Naive thymus-derived CD4-positive, alpha-beta T cell (primary cell): ENCODE data around the gene ANXA11. TPM values are rescaled to one million over a fixed set of nuclear protein-coding genes. Genes with fewer than 3 reads are reported as not detected.

Source experiments
- ATAC-seq: fragments of 150-1000 bp; cut with Tn5 transposase; 2 replicates; pipeline ENCODE4 v1.10.0; 2021; ENCODE audit warnings: mild to moderate bottlenecking, moderate library complexity
- CTCF ChIA-PET: fragments of 350-600 bp; sonication (Branson Sonifier 250); formaldehyde crosslinking; loops from one replicate; lab custom pipeline; 2021; ENCODE audit warnings: antibody characterized with exemption; lab: Charles Lee
- POLR2A ChIA-PET: fragments of 350-600 bp; sonication (Branson Sonifier 250); formaldehyde crosslinking; loops from one replicate; lab custom pipeline; 2021; ENCODE audit warnings: antibody characterized with exemption, inconsistent platforms; lab: Charles Lee
- DNase-seq, 9 donors: peaks; one replicate each; pipeline versions ENCODE4 v3.0.0 to v3.0.0-alpha.2; 2020 to 2022; ENCODE audit warnings: mixed read lengths in 1 of 9
- H3K27ac ChIP-seq: one replicate; pipeline ENCODE4 v1.7.0; 2013; ENCODE audit warnings: mild to moderate bottlenecking, low read depth, low read length, moderate library complexity
- H3K27me3 ChIP-seq, 2 donors: one replicate each; pipeline ENCODE4 v1.7.0; 2013; ENCODE audit warnings: low read length in 2 of 2, mild to moderate bottlenecking in 2 of 2, moderate library complexity in 2 of 2; ENCODE audit not compliant: control insufficient read depth in 2 of 2, insufficient read depth in 2 of 2
- H3K36me3 ChIP-seq, 3 experiments: 1 replicate in 2 of 3; 2 replicates in 1 of 3; pipeline ENCODE4 v1.7.0; 2013; ENCODE audit warnings: low read length in 3 of 3, mild to moderate bottlenecking in 3 of 3, moderate library complexity in 1 of 3; ENCODE audit not compliant: insufficient read depth in 3 of 3, control insufficient read depth in 2 of 3
- H3K4me1 ChIP-seq, 2 donors: one replicate each; pipeline ENCODE4 v1.7.0; 2013; ENCODE audit warnings: low read length in 2 of 2, mild to moderate bottlenecking in 2 of 2, moderate library complexity in 1 of 2; ENCODE audit not compliant: control insufficient read depth in 2 of 2, insufficient read depth in 2 of 2
- H3K4me3 ChIP-seq: 2 replicates; pipeline ENCODE4 v1.7.0; 2013; ENCODE audit warnings: mild to moderate bottlenecking, low read length
- H3K9me3 ChIP-seq, 3 experiments: 1 replicate in 2 of 3; 2 replicates in 1 of 3; pipeline ENCODE4 v1.7.0; 2013; ENCODE audit warnings: low read length in 3 of 3; ENCODE audit not compliant: control insufficient read depth in 2 of 3
- H3K27ac Mint-ChIP-seq, 9 donors: one replicate each; pipeline ENCODE4 v1.8.0; 2020 to 2022; ENCODE audit warnings: mixed read lengths in 9 of 9, mild to moderate bottlenecking in 8 of 9, moderate library complexity in 5 of 9, inconsistent platforms in 2 of 9
- H3K27me3 Mint-ChIP-seq, 5 donors: one replicate each; pipeline ENCODE4 v1.8.0; 2021 to 2022; ENCODE audit warnings: mixed read lengths in 5 of 5, mild to moderate bottlenecking in 1 of 5
- H3K36me3 Mint-ChIP-seq, 5 donors: one replicate each; pipeline ENCODE4 v1.8.0; 2020 to 2022; ENCODE audit warnings: mixed read lengths in 5 of 5, mild to moderate bottlenecking in 3 of 5, inconsistent platforms in 1 of 5
- H3K4me1 Mint-ChIP-seq, 7 donors: one replicate each; pipeline ENCODE4 v1.8.0; 2020 to 2022; ENCODE audit warnings: mixed read lengths in 7 of 7, mild to moderate bottlenecking in 3 of 7, inconsistent platforms in 1 of 7
- H3K4me3 Mint-ChIP-seq, 10 donors: one replicate each; pipeline ENCODE4 v1.8.0; 2020 to 2022; ENCODE audit warnings: mild to moderate bottlenecking in 10 of 10, mixed read lengths in 10 of 10, moderate library complexity in 6 of 10, inconsistent platforms in 2 of 10
- H3K9me3 Mint-ChIP-seq, 11 donors: one replicate each; pipeline ENCODE4 v1.8.0; 2020 to 2022; ENCODE audit warnings: mixed read lengths in 11 of 11, mild to moderate bottlenecking in 4 of 11, inconsistent platforms in 1 of 11, moderate library complexity in 1 of 11
- intact Hi-C, 2 donors: fragments of 100-400 bp; cut with micrococcal nuclease; formaldehyde crosslinking; loops; one replicate each; pipeline ENCODE4 v1.15.1; 2023
- polyA plus RNA-seq, 2 donors: library from polyadenylated mRNA; unstranded; fragments of 300-500 nt; fragmentation: Illumina TruSeq; gene quantifications; one replicate each; pipeline ENCODE4 v1.2.3, GENCODE V29; 2021
- total RNA-seq, 6 experiments: library from RNA in 5 of 6; stranded (reverse) in 5 of 6; gene quantifications; 1 replicate in 5 of 6; 2 replicates in 1 of 6; pipeline ENCODE4 v1.2.3 and lab custom pipeline; 2021 to 2026

The ANXA11 gene
- total and polyA plus RNA-seq, 7 experiments from 2014 or later = 189 to 278 (median 231) TPM

DNA sequence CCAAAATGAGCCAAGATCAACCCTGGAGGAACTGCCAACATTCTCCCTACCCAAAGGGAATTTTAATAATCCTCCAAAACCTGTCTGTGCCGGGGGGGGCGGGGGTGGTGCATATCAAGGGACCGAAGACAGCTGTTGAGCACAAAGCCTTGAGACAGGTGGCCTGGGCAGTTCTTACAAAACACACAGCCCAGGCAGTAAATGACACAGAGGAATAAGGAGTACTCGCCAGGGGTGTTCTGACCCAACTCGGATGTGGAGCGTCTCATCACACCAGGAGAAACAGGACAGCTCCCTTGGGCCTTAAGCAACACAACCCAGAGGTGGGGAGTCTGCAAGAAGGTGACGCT is 37.2 kb downstream of the ANXA11 start:
- H3K36me3 ChIP-seq = peaks cover 20 to 99% (median 27%) of the 10 kb centered on the region in 3 experiments
- ChIA-PET POLR2A (interaction anchor here (1.3 to 1.6 kb wide), 2 partner anchors 10 to 15 kb away, joined by 3 to 5 read pairs; no protein-coding TSS in a partner anchor), CTCF (interaction anchor here (0.9 to 1.5 kb wide), 3 partner anchors 10 to 24 kb away, joined by 3 to 4 read pairs (median 3); no protein-coding TSS in a partner anchor)
- no peak for ATAC-seq
- H3K9me3 ChIP-seq = no peaks in the 10 kb centered on the region
- no peaks in the 10 kb centered on the region for H3K27me3 ChIP-seq
- intact Hi-C loops = loop anchor here in 1 of 2 donors (5.0 kb wide), 1 partner anchor 34 kb away; no protein-coding TSS in a partner anchor
- no peak overlapping the region for H3K4me3 ChIP-seq
- Mint-ChIP-seq H3K27ac (peak overlapping the region in 3 of 9 donors; percentile 10 to 74 (median 62)), H3K4me3 (no peak overlapping the region), H3K4me1 (peaks cover 5 to 23% (median 17%) of the 10 kb centered on the region in 7 donors), H3K27me3 (no peaks in the 10 kb centered on the region), H3K9me3 (peaks cover 0 to 2% (median 0%) of the 10 kb centered on the region in 11 donors), H3K36me3 (peaks cover 14 to 27% (median 15%) of the 10 kb centered on the region in 5 donors)
- DNase-seq = no peak
- no peaks in the 10 kb centered on the region for H3K4me1 ChIP-seq
- H3K27ac ChIP-seq = no peak overlapping the region

DNA sequence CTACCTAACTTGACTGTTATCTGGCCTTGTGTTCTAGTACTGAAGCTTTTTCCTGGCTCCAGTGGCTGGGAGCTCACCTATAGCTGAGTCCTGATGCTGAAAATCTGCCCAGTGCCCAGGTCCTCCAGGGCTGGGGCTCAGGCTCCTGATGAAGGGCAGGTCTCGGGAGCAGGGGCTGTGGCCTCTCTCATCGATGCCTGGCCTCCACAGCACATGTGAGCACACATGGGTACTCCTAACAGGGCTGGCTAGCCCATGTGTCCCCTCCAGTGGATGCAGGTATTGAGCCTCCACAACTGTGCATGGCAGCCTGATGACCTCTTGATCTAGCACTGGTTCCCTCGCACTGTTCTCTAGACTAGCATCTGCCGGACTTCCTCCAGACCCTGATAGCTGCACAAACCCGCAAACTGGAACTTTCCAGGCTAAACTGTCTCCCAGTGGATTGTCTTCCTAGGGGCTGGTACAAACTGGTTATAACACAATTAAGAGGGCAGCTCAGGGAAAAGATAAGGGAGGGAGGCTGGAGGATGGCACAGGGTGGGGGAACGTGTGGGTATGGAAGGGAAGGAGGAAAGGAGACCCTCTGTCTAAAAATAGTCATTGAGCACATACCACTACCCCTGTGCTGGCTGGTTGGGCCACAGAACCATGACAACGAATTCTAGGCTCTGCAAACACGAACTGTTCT is 37.7 kb downstream of the ANXA11 start:
- ChIA-PET CTCF (interaction anchor here (0.9 to 1.5 kb wide), 2 partner anchors 10 to 17 kb away, joined by 3 read pairs; no protein-coding TSS in a partner anchor), POLR2A (interaction anchor here (1.3 to 1.6 kb wide), 2 partner anchors 10 to 16 kb away, joined by 3 to 5 read pairs; no protein-coding TSS in a partner anchor)
- Histone ChIP-seq H3K4me1 (no peaks in the 10 kb centered on the region), H3K4me3 (no peak overlapping the region), H3K9me3 (no peaks in the 10 kb centered on the region), H3K36me3 (peaks cover 23 to 99% (median 31%) of the 10 kb centered on the region in 3 experiments), H3K27me3 (no peaks in the 10 kb centered on the region), H3K27ac (no peak overlapping the region)
- no peaks in the 10 kb centered on the region for H3K27me3 Mint-ChIP-seq
- H3K4me3 Mint-ChIP-seq = no peak overlapping the region
- ATAC-seq (no peak), DNase-seq (no peak)
- H3K36me3 Mint-ChIP-seq = peaks cover 15 to 30% (median 18%) of the 10 kb centered on the region in 5 donors
- H3K9me3 Mint-ChIP-seq = peaks cover 0 to 2% (median 0%) of the 10 kb centered on the region in 11 donors
- peak overlapping the region in 3 of 9 donors; percentile 10 to 74 (median 62) for H3K27ac Mint-ChIP-seq
- intact Hi-C loops = loop anchor here in 1 of 2 donors (5.0 kb wide), 1 partner anchor 35 kb away; no protein-coding TSS in a partner anchor
- peaks cover 4 to 23% (median 15%) of the 10 kb centered on the region in 7 donors for H3K4me1 Mint-ChIP-seq

DNA sequence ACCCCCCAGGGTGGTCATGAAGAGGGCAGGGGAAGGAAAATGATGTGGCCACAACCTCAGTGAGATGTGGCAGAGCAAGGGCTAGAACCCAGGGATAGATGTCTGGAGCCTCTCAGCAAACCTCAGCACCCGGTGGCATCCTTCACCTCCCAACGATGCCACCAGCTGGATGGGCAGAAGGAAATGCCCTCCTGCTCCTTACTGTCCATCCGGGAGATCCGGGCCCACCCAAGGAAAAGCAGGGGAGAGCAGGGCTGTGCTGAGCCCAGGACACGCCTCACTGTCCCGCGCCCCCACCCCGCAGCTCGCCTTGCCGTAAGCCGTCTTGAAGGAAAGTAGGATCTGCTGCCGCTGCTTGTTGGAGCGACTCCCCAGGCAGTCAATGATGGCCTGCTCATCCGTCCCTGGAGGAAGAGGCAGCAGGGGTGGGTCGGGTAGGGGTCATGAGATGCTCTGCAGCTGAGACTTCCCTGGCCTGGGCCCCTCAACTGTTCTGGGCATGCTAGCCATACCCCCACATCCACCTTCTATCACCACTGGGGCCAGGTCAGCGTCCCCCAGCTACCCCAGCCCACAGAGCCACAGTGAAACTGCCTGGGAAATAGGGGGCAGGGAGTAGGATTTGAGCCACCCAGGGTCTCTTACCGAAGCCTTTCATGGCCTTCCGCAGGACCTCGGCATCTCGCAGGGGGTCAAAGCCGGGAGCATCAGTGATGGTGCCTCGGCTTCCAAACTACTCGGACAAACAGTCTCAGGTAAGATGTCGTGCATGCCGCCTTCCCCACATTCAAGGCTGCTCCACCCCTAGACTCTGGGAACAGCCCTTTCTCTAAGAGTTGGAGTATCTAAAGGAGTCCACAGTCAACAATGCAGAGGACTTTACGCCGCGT is 38.5 kb downstream of the ANXA11 start:
- DNase-seq (no peak), ATAC-seq (no peak)
- Histone ChIP-seq H3K27ac (no peak overlapping the region), H3K4me1 (no peaks in the 10 kb centered on the region), H3K9me3 (no peaks in the 10 kb centered on the region), H3K36me3 (peaks cover 23 to 99% (median 36%) of the 10 kb centered on the region in 3 experiments), H3K27me3 (no peaks in the 10 kb centered on the region), H3K4me3 (no peak overlapping the region)
- Mint-ChIP-seq H3K27ac (peak overlapping the region in 4 of 9 donors; percentile 4 to 60 (median 34)), H3K27me3 (no peaks in the 10 kb centered on the region), H3K9me3 (peaks cover 0 to 2% (median 0%) of the 10 kb centered on the region in 11 donors), H3K36me3 (peaks cover 15 to 31% (median 18%) of the 10 kb centered on the region in 5 donors), H3K4me1 (peaks cover 4 to 23% (median 15%) of the 10 kb centered on the region in 7 donors), H3K4me3 (no peak overlapping the region)
- POLR2A ChIA-PET = interaction anchor here (0.9 to 1.6 kb wide), 2 partner anchors 11 to 16 kb away, joined by 3 to 5 read pairs; no protein-coding TSS in a partner anchor
- intact Hi-C loops = loop anchor here in 1 of 2 donors (5.0 kb wide), 1 partner anchor 35 kb away; no protein-coding TSS in a partner anchor
- CTCF ChIA-PET = interaction anchor here (0.5 to 1.5 kb wide), 4 partner anchors 11 to 24 kb away, joined by 3 read pairs; no protein-coding TSS in a partner anchor

DNA sequence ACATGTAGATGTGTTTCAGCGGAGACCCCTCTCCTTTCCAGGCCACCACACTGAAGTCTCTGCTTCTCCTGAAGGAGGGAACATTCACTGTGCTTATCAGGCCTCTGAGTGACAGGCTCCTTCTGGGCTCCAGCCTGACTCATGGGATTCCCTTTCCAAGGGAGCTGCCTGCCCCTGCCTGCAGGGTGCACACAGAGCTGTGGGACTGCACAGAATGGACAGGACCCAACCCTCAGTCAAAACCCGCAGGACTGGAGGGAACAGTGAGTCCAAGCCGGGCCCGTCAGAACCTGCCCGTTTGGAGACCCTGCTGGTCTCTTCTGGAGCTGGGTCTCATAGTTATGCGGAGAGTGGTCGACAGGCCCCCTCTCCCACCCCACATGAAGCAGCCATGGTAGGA is 40.2 kb downstream of the ANXA11 start:
- no peak overlapping the region for H3K27ac ChIP-seq
- ATAC-seq = no peak
- no peaks in the 10 kb centered on the region for H3K4me1 ChIP-seq
- H3K27me3 ChIP-seq = no peaks in the 10 kb centered on the region
- peak overlapping the region in 1 of 9 donors; percentile 7 for H3K27ac Mint-ChIP-seq
- peaks cover 19 to 34% (median 25%) of the 10 kb centered on the region in 5 donors for H3K36me3 Mint-ChIP-seq
- H3K4me1 Mint-ChIP-seq = peaks cover 0 to 27% (median 15%) of the 10 kb centered on the region in 7 donors
- H3K27me3 Mint-ChIP-seq = no peaks in the 10 kb centered on the region
- no peaks in the 10 kb centered on the region for H3K9me3 ChIP-seq
- intact Hi-C loops = loop anchor here in 1 of 2 donors (5.0 kb wide), 1 partner anchor 37 kb away; no protein-coding TSS in a partner anchor
- H3K9me3 Mint-ChIP-seq = peaks cover 0 to 2% (median 0%) of the 10 kb centered on the region in 11 donors
- POLR2A ChIA-PET = interaction anchor here (1.1 kb wide), 1 partner anchor 40 kb away, joined by 3 read pairs; the partner anchor contains the start of gene ANXA11
- peaks cover 15 to 100% (median 39%) of the 10 kb centered on the region in 3 experiments for H3K36me3 ChIP-seq
- no peak overlapping the region for H3K4me3 ChIP-seq
- no peak overlapping the region for H3K4me3 Mint-ChIP-seq
- CTCF ChIA-PET = no interaction called here
- DNase-seq = no peak

DNA sequence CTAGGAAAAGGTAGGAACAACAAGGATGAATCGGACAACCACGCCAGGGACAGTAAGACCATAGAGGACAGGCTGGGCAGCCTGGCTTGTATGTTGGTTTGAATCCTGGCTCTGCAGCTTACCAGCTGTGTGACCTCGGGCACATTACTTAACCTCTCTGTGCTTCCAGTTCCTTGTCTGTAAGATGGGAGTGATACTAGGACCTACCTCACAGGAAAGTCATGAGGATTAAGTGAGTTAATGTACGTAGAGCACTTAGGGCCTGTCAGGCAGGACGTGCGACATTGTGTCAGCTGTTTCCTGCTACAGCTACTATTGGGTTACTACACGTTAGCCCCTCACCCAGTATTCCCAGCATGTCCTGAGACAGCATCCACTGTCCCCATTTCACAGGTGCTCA is 40.7 kb downstream of the ANXA11 start:
- no peaks in the 10 kb centered on the region for H3K4me1 ChIP-seq
- Mint-ChIP-seq H3K27ac (peak overlapping the region in 2 of 9 donors; percentile 2 to 28), H3K27me3 (no peaks in the 10 kb centered on the region), H3K9me3 (peaks cover 0 to 2% (median 0%) of the 10 kb centered on the region in 11 donors), H3K36me3 (peaks cover 22 to 40% (median 26%) of the 10 kb centered on the region in 5 donors), H3K4me1 (peaks cover 0 to 26% (median 9%) of the 10 kb centered on the region in 7 donors), H3K4me3 (no peak overlapping the region)
- intact Hi-C loops = no loop called here
- ATAC-seq = no peak
- DNase-seq = no peak
- POLR2A ChIA-PET = interaction anchor here (1.1 kb wide), 1 partner anchor 41 kb away, joined by 3 read pairs; the partner anchor contains the start of gene ANXA11
- CTCF ChIA-PET = no interaction called here
- no peaks in the 10 kb centered on the region for H3K9me3 ChIP-seq
- no peak overlapping the region for H3K4me3 ChIP-seq
- H3K27ac ChIP-seq = no peak overlapping the region
- peaks cover 15 to 100% (median 39%) of the 10 kb centered on the region in 3 experiments for H3K36me3 ChIP-seq
- no peaks in the 10 kb centered on the region for H3K27me3 ChIP-seq
